K562 (cell line): ENCODE results near the gene DOP1A. TPM values are rescaled to one million over a fixed set of nuclear protein-coding genes. Genes with fewer than 3 reads are reported as not detected.

ENCODE experiments used
- ATAC-seq: fragments of 200-7000 bp; cut with Tn5 transposase; 3 replicates; pipeline ENCODE4 v1.9.1; 2020; ENCODE audit warnings: moderate library complexity
- BruUV-seq: library from RNA; stranded (reverse); fragments of 400-500 nt; replicated peaks from 2 replicates; lab custom pipeline; 2021; lab: Mats Ljungman, UMichigan
- CTCF ChIA-PET: fragments of 300-600 bp; formaldehyde crosslinking; extraction: SDS; loops from one replicate; lab custom pipeline; 2021; ENCODE audit warnings: low intra/inter-chr PET ratio; lab: Yijun Ruan, JAX
- POLR2A ChIA-PET: fragments of 300-600, 350-650 bp; sonication (Branson Sonifier 250); formaldehyde crosslinking; extraction: SDS; loops from one replicate; lab custom pipeline; 2021; ENCODE audit warnings: antibody characterized with exemption, inconsistent platforms; lab: Yijun Ruan, JAX
- DNase-seq, 4 experiments: peaks; one replicate each; pipeline versions ENCODE4 v3.0.0 to v3.0.0-alpha.2; 2011 to 2018; ENCODE audit warnings: low spot score in 3 of 4, mixed read lengths in 3 of 4; ENCODE audit errors: extremely low read depth in 1 of 4
- FAIRE-seq: peaks from 2 replicates; lab custom pipeline; 2011; peaks lifted over from hg19 to GRCh38; lab: Jason Lieb, UNC
- H2AFZ ChIP-seq: 2 replicates; pipeline ENCODE4 v1.6.0; 2011; ENCODE audit warnings: low read depth, low read length, control low read depth, inconsistent platforms
- H3K27ac ChIP-seq: fragments of 200-600 bp; 3 replicates; pipeline ENCODE4 v1.8.0; 2011; ENCODE audit warnings: low read depth, mild to moderate bottlenecking, control low read depth, inconsistent platforms, low read length, moderate library complexity, mixed read lengths; ENCODE audit errors: extremely low read depth
- H3K27me3 ChIP-seq, 2 experiments: fragments of 300-600 bp in 1 of 2; 2 replicates in 1 of 2; 3 replicates in 1 of 2; pipeline versions ENCODE4 v1.6.0 to v1.8.0; 2011; ENCODE audit warnings: inconsistent platforms in 2 of 2, low read length in 2 of 2, mild to moderate bottlenecking in 1 of 2, mixed read lengths in 1 of 2, moderate library complexity in 1 of 2; ENCODE audit not compliant: control insufficient read depth in 2 of 2, insufficient read depth in 2 of 2
- H3K36me3 ChIP-seq: fragments of 300-600 bp; 3 replicates; pipeline ENCODE4 v1.8.0; 2011; ENCODE audit warnings: mild to moderate bottlenecking, low read length, inconsistent platforms; ENCODE audit not compliant: control insufficient read depth, insufficient read depth
- H3K4me1 ChIP-seq, 2 experiments: fragments of 200-600 bp in 1 of 2; replicated peaks in 1 of 2; 2 replicates in 1 of 2; 3 replicates in 1 of 2; pipeline versions ENCODE4 v1.5.1 to v1.8.0; 2011; ENCODE audit warnings: inconsistent platforms in 2 of 2, low read length in 2 of 2, mild to moderate bottlenecking in 1 of 2, mixed read lengths in 1 of 2, moderate library complexity in 1 of 2; ENCODE audit not compliant: control insufficient read depth in 2 of 2, insufficient read depth in 2 of 2
- H3K4me2 ChIP-seq: 2 replicates; pipeline ENCODE4 v1.6.1; 2011; ENCODE audit warnings: low read length, control low read depth, inconsistent platforms, mixed read lengths; ENCODE audit not compliant: insufficient read depth
- H3K4me3 ChIP-seq: fragments of 200-600 bp; sonication (generic), shearing (Covaris generic); 2 replicates; pipeline ENCODE4 v1.5.1; 2016; ENCODE audit warnings: control low read depth, inconsistent platforms
- H3K79me2 ChIP-seq: fragments of 200-600 bp; 3 replicates; pipeline ENCODE4 v1.8.0; 2011; ENCODE audit warnings: low read length, inconsistent platforms; ENCODE audit not compliant: control insufficient read depth, insufficient read depth
- H3K9ac ChIP-seq, 2 experiments: 2 replicates each; pipeline versions ENCODE4 v1.6.0 to v1.6.1; 2011; ENCODE audit warnings: low read depth in 2 of 2, low read length in 2 of 2, control low read depth in 1 of 2, inconsistent platforms in 1 of 2, mild to moderate bottlenecking in 1 of 2, mixed read lengths in 1 of 2; ENCODE audit not compliant: insufficient read depth in 1 of 2
- H3K9me1 ChIP-seq: one replicate; pipeline ENCODE4 v1.6.0; 2011; ENCODE audit warnings: inconsistent platforms, mild to moderate bottlenecking, low read length, moderate library complexity; ENCODE audit not compliant: control insufficient read depth, insufficient read depth
- H3K9me3 ChIP-seq: replicated peaks from 2 replicates; pipeline ENCODE4 v1.5.1; 2011; ENCODE audit warnings: low read depth, low read length, inconsistent platforms; ENCODE audit not compliant: control insufficient read depth, insufficient read depth
- H4K20me1 ChIP-seq: replicated peaks from 2 replicates; pipeline ENCODE4 v1.6.1; 2011; ENCODE audit warnings: low read length, inconsistent platforms, mixed read lengths; ENCODE audit not compliant: control insufficient read depth, insufficient read depth
- FIP1L1 ChIP-seq: fragments of 200-400 bp; formaldehyde crosslinking; IDR thresholded peaks from 2 replicates; pipeline ENCODE4 v1.6.1; 2018; ENCODE audit warnings: mild to moderate bottlenecking, low read depth, low read length; ENCODE audit not compliant: poor library complexity, severe bottlenecking
- GABPA ChIP-seq: fragments of 200-800 bp; sonication (Bioruptor generic); conservative IDR thresholded peaks from 2 replicates; pipeline ENCODE4 v1.6.1; 2016; ENCODE audit warnings: low read depth, missing genetic modification characterization, missing compliant biosample characterization
- HIVEP1 ChIP-seq: fragments of 250-450 bp; sonication (Bioruptor Pico); IDR thresholded peaks from 2 replicates; pipeline ENCODE4 v1.4.0; 2020; ENCODE audit warnings: mild to moderate bottlenecking
- NR2C2 ChIP-seq, 2 experiments: fragments of 200-800 bp in 1 of 2; sonication (Bioruptor generic) in 1 of 2; sonication (generic) in 1 of 2; formaldehyde crosslinking in 1 of 2; IDR thresholded peaks; 2 replicates each; pipeline versions ENCODE4 v1.6.1 to v1.8.0; 2016 to 2022; ENCODE audit warnings: mild to moderate bottlenecking in 1 of 2, missing compliant biosample characterization in 1 of 2, missing genetic modification characterization in 1 of 2, missing genetic modification reagents in 1 of 2
- NR3C1 ChIP-seq: sonication (generic); formaldehyde crosslinking; IDR thresholded peaks from 2 replicates; pipeline ENCODE4 v1.8.1; 2022; ENCODE audit warnings: missing genetic modification reagents
- POLR3G ChIP-seq: IDR thresholded peaks from 2 replicates; pipeline ENCODE4 v1.6.1; 2011; ENCODE audit not compliant: insufficient read length, insufficient replicate concordance; ENCODE audit errors: extremely low read depth
- RBM14 ChIP-seq: fragments of 200-400 bp; formaldehyde crosslinking; IDR thresholded peaks from 2 replicates; pipeline ENCODE4 v1.6.1; 2018; ENCODE audit warnings: low read depth, mild to moderate bottlenecking, low read length, moderate library complexity, borderline replicate concordance; ENCODE audit not compliant: insufficient read depth
- SRSF7 ChIP-seq: fragments of 200-400 bp; formaldehyde crosslinking; optimal IDR thresholded peaks from 2 replicates; pipeline ENCODE3; 2017; ENCODE audit warnings: mild to moderate bottlenecking, low read depth, low read length
- SUPT5H ChIP-seq: fragments of 450-650 bp; IDR thresholded peaks from 2 replicates; pipeline ENCODE4 v1.6.1; 2016
- ZNF354B ChIP-seq: fragments of 250-450 bp; sonication (Bioruptor Pico); IDR thresholded peaks from 2 replicates; pipeline ENCODE4 v1.4.0; 2020
- WGBS: fragments of 100-300 bp; shearing (Covaris generic); methylation state at CpG from one replicate; pipeline ENCODE4 v1.1.6; 2016; ENCODE audit warnings: low coverage, mixed read lengths; ENCODE audit not compliant: insufficient coverage; ENCODE audit errors: missing lambda C conversion rate; 5-methylcytosine and 5-hydroxymethylcytosine counted together
- in situ Hi-C: fragments of 300-500 bp; cut with MboI; formaldehyde crosslinking; loops from 4 replicates; pipeline ENCODE4 v1.15.0; 2018; ENCODE audit warnings: inconsistent platforms, mixed read lengths
- intact Hi-C: fragments of 100-400 bp; cut with micrococcal nuclease; formaldehyde crosslinking; loops from 2 replicates; pipeline ENCODE4 v1.14.2; 2022
- polyA plus RNA-seq, 8 experiments: library from polyadenylated mRNA; depleted of rRNA in 4 of 8; stranded (reverse) in 5 of 8; unstranded in 3 of 8; fragments of >200 nt; fragmentation: Nextera tagmentation in 2 of 8; fragmentation: Illumina TruSeq in 1 of 8; extraction: Ambion mirVana in 2 of 8; extraction: Trizol in 1 of 8; gene quantifications; 2 replicates each; pipeline versions ENCODE4 v1.2.1 to v1.2.3, GENCODE V29; 2011 to 2014; ENCODE audit warnings: inconsistent platforms in 1 of 8, missing spikeins in 1 of 8
- total RNA-seq, 7 experiments: library from RNA; depleted of rRNA in 6 of 7; stranded (reverse); fragments of >200 nt in 6 of 7; fragmentation: Illumina TruSeq in 2 of 7; extraction: Trizol in 2 of 7; gene quantifications; 2 replicates each; pipeline versions ENCODE4 v1.2.1 to v1.2.3, GENCODE V29; 2011 to 2021; ENCODE audit warnings: low replicate concordance in 1 of 7
- TF ChIP-seq, protein P1 (sequence below), 2 experiments: fragments of 450-650 bp in 1 of 2; sonication (generic) in 1 of 2; formaldehyde crosslinking in 1 of 2; IDR thresholded peaks; 2 replicates each; pipeline versions ENCODE4 v1.7.1 to v1.9.0; 2016 to 2022; ENCODE audit warnings: inconsistent platforms in 1 of 2, mild to moderate bottlenecking in 1 of 2, missing genetic modification reagents in 1 of 2
- TF ChIP-seq, protein P2 (sequence below), 2 experiments: fragments of 450-650 bp; IDR thresholded peaks; 2 replicates each; pipeline ENCODE4 v1.6.1; 2016

The DOP1A gene
- total and polyA plus RNA-seq, 9 of the 15 experiments (the other 6 are each of a cell fraction or from before 2014, with no cell fraction given): 0.75 to 10.5 (median 4.4) TPM

GRCh38 chr6:83138118-83138722 lies 70.7 kb downstream of the DOP1A start:
- Histone ChIP-seq H2AFZ (no peak overlapping the region), H4K20me1 (no peaks in the 10 kb centered on the region), H3K9me1 (no peaks in the 10 kb centered on the region), H3K9ac (no peak overlapping the region), H3K4me3 (no peak overlapping the region), H3K9me3 (no peaks in the 10 kb centered on the region), H3K36me3 (peaks cover 5% of the 10 kb centered on the region; the same call in 1 of the 3 replicates), H3K4me2 (no peak overlapping the region), H3K79me2 (no peaks in the 10 kb centered on the region), H3K27me3 (no peaks in the 10 kb centered on the region), H3K4me1 (no peaks in the 10 kb centered on the region), H3K27ac (no peak overlapping the region)
- POLR2A ChIA-PET: no interaction called here
- CTCF ChIA-PET: no interaction called here
- ATAC-seq (no peak), FAIRE-seq (no peak), DNase-seq (no peak)
- BruUV-seq: no TSS peak
- intact Hi-C loops (no loop called here), in situ Hi-C loops (no loop called here)
- TF ChIP-seq NR2C2 (CRISPR knock-in tag; IDR thresholded peaks at IDR 0.05) (no peak), NR2C2 (tag; IDR thresholded peaks at IDR 0.05) (no peak), SUPT5H (no peak), NR3C1 (no peak), FIP1L1 (no peak), ZNF354B (no peak), SRSF7 (no peak), RBM14 (no peak), GABPA (tag) (no peak), POLR3G (no peak), HIVEP1 (CRISPR knock-in tag) (no peak)
- TF ChIP-seq, protein P1, sequence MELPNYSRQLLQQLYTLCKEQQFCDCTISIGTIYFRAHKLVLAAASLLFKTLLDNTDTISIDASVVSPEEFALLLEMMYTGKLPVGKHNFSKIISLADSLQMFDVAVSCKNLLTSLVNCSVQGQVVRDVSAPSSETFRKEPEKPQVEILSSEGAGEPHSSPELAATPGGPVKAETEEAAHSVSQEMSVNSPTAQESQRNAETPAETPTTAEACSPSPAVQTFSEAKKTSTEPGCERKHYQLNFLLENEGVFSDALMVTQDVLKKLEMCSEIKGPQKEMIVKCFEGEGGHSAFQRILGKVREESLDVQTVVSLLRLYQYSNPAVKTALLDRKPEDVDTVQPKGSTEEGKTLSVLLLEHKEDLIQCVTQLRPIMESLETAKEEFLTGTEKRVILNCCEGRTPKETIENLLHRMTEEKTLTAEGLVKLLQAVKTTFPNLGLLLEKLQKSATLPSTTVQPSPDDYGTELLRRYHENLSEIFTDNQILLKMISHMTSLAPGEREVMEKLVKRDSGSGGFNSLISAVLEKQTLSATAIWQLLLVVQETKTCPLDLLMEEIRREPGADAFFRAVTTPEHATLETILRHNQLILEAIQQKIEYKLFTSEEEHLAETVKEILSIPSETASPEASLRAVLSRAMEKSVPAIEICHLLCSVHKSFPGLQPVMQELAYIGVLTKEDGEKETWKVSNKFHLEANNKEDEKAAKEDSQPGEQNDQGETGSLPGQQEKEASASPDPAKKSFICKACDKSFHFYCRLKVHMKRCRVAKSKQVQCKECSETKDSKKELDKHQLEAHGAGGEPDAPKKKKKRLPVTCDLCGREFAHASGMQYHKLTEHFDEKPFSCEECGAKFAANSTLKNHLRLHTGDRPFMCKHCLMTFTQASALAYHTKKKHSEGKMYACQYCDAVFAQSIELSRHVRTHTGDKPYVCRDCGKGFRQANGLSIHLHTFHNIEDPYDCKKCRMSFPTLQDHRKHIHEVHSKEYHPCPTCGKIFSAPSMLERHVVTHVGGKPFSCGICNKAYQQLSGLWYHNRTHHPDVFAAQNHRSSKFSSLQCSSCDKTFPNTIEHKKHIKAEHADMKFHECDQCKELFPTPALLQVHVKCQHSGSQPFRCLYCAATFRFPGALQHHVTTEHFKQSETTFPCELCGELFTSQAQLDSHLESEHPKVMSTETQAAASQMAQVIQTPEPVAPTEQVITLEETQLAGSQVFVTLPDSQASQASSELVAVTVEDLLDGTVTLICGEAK (IDR thresholded peaks at IDR 0.05): no peak
- TF ChIP-seq, protein P1 (CRISPR knock-in tag; IDR thresholded peaks at IDR 0.05): no peak
- TF ChIP-seq, protein P2, sequence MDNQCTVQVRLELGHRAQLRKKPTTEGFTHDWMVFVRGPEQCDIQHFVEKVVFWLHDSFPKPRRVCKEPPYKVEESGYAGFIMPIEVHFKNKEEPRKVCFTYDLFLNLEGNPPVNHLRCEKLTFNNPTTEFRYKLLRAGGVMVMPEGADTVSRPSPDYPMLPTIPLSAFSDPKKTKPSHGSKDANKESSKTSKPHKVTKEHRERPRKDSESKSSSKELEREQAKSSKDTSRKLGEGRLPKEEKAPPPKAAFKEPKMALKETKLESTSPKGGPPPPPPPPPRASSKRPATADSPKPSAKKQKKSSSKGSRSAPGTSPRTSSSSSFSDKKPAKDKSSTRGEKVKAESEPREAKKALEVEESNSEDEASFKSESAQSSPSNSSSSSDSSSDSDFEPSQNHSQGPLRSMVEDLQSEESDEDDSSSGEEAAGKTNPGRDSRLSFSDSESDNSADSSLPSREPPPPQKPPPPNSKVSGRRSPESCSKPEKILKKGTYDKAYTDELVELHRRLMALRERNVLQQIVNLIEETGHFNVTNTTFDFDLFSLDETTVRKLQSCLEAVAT (IDR thresholded peaks at IDR 0.05): no peak
- 68% methylated on average over 5 of the region's 5 CpGs for WGBS
